ENCODE data around the gene MDN1.

GRCh38 chr6:89862698-89863097 is 43.1 kb upstream of the MDN1 start:
- no peak for TF ChIP-seq CTCF (IDR thresholded peaks at IDR 0.05)
- TF ChIP-seq EZH2 (IDR thresholded peaks at IDR 0.05; ENCODE audit: borderline replicate concordance, insufficient read depth, low read depth, low read length, poor library complexity, severe bottlenecking): no peak
